GM19328 (cell line): ENCODE measurements around the gene PLA2G4B.

ENCODE experiments used
- ATAC-seq: cut with Tn5 transposase; IDR thresholded peaks from one replicate; pipeline ENCODE4 v1.9.1; 2021; ENCODE audit warnings: mild to moderate bottlenecking, moderate library complexity; ENCODE audit not compliant: unreplicated experiment

Gene PLA2G4B, protein sequence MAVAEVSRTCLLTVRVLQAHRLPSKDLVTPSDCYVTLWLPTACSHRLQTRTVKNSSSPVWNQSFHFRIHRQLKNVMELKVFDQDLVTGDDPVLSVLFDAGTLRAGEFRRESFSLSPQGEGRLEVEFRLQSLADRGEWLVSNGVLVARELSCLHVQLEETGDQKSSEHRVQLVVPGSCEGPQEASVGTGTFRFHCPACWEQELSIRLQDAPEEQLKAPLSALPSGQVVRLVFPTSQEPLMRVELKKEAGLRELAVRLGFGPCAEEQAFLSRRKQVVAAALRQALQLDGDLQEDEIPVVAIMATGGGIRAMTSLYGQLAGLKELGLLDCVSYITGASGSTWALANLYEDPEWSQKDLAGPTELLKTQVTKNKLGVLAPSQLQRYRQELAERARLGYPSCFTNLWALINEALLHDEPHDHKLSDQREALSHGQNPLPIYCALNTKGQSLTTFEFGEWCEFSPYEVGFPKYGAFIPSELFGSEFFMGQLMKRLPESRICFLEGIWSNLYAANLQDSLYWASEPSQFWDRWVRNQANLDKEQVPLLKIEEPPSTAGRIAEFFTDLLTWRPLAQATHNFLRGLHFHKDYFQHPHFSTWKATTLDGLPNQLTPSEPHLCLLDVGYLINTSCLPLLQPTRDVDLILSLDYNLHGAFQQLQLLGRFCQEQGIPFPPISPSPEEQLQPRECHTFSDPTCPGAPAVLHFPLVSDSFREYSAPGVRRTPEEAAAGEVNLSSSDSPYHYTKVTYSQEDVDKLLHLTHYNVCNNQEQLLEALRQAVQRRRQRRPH

DNA sequence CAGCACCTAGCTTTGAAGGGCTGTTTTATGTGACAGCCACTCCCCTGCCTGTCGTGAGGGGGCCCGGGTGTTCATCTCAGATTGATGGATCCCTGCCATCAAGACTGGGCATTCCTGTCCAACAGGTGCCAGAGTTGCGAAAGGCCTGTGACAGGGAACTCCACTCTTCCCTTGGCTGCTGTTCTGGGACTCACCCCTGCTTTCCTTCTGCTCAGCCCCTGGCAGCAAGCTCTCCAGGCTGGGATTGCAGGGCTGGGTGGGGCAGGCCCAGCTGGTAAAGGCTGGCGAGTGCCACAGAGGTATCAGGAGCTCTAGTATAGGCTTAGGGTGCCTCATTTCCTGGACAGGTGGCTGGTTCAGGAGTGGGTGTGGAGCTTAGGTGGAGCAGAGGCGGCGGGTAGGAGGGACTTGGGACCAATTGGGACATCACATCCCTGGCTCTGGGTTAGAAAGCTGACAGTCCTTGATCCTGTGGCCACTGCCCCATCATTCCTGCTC is at the start of gene PLA2G4B:
PLA2G4B (plus strand) TSS at position 448 of the 498 bp plus-strand sequence. CDS start 67 bp downstream, outside the sequence.
- no peak for ATAC-seq

DNA sequence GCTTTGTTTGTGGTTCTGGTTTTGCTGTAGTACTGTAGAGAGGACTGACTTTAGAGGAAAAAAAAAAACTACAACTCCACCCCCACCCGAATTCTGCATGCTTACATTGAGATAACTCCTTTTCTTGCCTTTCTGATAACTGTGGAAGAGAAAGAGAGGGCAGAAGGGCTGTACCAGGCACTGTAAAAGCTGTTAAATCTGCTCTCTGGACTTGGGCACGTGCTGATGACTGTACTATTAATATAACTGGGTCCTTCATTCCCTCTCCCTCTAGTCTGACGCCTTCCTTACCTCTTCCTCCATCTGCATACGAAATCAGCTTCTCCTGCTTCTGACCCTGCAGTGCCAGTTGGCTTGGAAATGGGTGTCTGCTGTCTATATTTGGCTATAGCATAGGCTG is 49.4 kb upstream of the PLA2G4B start:
- ATAC-seq, result no peak

DNA sequence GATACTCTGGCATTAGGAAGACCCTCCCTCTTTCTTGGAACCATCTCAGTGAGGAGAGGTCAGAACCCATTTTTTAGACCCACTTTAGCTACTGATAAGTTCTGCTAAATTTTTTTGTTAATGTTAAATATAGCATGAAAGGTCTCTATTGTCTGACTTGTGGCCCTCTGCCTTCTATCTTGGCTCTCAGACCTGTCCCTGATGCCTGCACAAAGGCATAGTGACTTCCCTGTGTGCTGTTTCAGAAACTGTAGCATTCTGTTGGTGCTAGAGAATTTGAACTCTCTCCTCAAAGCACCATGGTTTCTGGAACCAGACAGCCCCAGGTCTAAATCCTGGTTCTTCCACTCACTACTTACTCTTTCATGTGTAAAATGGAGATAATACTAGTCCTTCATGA is 49.0 kb upstream of the PLA2G4B start:
- ATAC-seq, result no peak

DNA sequence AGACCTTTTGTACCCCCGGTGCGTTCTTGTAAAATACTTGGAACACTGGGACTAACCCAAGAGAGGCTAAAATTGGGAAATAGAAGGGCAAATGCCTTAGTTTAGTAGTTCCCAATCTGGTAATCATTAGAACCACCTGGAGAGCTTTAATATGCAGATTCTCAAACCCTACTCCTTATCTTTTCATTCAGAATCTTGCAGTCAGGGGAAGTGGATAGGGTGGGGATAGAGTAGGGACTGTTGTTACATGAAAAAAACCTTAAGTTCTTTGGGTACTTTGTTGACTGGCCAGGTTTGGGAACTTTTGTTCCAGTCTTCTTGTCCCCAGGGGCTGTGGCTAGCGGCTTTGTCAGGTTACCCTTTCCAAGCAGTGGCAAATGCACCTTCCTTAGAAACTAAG is 48.5 kb upstream of the PLA2G4B start:
- ATAC-seq, result no peak

DNA sequence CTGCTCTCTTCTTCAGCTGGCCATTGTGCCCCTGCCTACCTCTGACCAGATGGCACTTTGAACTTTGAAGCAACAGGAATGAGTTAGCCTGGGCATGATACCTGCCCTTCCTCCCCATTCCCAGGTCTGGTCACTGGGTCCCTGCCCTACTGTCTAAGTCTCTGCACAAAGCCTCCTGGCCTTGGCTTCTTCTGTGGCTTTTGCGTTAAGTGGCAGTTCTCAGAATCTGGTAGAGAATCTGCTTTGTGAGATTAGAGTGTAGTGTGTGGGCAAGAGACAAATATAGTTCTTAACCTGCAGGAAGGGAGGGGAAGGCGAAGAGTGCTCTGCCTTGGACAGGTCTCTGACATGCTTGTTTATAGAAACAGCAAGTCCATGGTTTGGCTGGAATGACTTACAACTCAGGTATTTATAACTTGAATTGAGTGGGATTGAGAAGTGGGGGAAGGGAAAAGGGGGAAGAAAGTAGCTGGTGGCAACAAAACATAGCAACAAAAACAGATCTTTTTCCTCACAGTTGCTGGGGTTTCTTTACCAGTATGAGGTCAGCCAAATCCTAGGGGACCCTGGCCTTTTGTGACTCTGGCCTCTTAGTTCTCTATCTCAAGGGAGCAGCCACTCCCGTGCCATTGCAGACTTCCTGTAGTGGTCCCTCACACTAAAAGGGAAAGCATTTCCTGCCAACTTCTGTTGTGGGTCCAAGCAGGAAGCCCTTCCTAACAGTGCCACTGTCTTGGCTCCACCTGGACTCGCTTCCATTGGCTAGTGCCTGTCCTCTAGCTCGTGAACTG is 47.7 kb upstream of the PLA2G4B start:
- no peak for ATAC-seq

DNA sequence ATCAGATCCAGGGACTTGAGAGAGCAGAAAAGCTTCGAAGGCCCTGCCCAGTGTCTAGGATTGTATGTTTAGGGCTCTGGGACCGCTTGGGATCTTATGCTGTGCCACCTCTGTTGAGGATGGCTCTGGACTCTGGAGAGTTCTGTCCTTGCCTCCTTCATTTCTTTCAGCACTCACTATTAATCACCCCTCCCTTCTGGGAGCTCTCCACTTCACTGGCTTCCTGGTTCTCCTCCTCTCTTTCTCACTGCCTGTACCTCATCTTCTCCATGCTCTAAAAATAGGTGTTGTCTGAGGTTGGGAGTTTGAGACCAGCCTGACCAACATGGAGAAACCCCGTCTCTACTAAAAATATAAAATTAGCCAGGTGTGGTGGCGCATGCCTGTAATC is 47.1 kb upstream of the PLA2G4B start:
- ATAC-seq, result no peak

DNA sequence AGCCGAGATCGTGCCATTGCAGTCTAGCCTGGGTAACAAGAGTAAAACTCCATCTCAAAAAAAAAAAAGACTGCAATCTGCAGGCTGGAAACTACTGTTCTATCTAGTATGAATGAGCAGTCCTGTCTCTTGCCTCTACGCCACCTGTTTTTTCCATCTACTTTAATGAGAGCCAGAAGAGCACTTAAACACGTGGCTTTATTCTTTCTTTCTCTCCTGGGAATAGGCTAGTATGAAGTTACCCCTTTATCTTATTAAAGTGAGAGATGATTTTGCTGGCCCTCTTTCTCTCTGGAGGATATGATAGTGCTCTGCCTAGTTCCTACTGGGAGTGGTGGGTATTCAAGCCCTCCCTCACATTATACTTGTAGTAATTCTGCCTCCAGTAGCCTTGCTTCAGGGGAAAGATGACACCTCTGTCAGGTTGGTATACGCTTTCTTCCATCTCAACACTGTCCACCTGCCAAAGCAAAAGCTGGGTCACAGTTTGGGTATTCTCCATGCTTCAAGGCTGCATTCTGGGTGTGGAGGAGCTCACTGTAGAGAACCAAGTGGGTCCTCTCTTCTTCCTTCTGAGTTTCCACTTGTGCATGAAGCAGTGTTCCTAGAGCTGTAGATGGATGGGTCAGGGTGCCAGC is 46.5 kb upstream of the PLA2G4B start:
- no peak for ATAC-seq

DNA sequence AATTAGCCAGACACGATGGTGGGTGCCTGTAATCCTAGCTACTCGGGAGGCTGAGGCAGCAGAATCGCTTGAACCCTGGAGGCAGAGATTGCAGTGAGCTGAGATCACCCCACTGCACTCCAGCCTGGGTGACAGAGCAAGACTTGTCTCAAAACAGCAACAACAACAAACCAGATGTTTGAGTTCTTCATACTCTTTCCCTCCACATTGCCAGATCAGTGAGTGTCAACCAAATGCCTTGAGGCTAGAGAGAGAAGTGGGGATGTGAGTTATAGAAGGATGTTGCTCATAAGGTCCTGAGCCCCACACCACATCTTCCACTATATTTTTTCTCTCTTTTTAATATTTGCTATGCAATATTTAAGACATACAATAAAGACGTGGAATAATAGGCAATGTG is 44.6 kb upstream of the PLA2G4B start:
- ATAC-seq, result no peak

DNA sequence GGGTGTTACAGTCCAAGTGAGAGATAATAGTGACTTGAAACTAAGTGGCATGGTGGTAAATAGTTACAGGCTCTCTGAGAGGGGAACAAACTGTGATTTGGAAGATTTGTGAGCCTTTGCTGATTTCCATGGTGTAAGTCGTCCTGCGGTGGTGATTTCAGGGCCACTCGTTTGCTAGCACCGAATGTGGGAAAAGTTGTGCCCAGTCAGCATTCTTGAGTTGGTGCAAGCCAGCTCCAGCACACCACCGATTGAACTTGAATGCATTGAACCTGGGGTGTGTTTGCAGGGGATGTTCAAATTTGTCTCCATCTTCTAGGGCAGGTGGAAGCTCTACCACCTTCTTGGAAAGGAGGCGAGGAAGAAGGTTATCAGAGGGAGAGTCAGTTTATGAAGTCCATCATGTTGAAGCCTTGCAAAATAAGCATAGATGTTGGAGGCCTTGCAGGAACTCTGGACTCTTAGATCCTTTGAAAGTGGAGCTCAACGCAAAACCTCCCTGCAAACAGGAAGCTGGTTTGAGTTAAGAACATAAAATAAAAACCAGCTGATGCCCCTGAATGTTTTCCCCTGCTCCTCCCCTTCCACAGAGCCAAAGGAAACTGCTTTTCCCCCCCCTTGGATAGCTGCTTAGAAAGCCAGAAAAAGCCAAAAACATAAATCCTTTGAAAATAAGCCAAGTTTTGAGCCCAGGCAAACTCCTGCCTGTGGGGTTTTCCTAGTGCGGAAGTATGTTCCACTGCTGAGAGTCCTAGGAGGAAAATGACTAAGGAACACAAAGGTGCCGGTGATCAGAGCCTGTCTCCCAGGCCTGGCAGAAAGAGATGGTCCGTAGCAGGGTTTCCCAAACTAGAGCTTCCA is 42.4 kb upstream of the PLA2G4B start:
- no peak for ATAC-seq

DNA sequence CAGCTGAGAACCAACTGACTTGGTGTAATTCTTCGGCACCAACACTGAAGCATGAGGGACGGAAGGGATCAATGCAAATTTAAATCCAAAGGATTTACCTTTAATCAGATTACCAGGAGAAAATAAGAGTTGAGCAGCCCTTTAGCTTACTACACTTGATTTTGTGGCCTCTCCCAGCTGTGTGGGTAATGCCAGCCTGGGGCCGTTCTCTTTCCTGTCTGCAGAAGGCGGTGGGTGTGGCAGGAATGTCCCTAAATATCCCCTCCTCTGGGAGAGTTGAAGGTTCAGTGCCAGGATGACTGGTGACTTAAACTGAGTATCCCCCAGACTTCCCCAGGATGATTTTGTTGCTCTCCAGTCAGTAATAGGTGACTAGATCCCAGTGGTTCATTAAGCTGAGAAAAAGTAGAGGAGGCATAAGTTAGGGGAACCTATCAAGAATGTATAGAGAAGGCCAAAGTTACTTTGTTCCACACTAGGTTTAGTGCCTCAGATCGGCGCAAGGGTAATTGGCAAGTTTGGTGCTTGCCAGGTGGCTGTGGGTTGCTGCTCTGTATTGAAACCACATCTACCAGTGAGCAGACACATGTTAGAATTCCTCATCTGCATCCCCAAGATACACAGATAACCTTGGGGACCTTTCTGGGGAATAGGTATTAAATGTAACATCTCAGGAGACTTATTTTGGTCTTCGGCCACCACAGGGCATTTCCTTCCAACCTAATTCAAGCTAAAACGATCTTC is 41.3 kb upstream of the PLA2G4B start:
- no peak for ATAC-seq

DNA sequence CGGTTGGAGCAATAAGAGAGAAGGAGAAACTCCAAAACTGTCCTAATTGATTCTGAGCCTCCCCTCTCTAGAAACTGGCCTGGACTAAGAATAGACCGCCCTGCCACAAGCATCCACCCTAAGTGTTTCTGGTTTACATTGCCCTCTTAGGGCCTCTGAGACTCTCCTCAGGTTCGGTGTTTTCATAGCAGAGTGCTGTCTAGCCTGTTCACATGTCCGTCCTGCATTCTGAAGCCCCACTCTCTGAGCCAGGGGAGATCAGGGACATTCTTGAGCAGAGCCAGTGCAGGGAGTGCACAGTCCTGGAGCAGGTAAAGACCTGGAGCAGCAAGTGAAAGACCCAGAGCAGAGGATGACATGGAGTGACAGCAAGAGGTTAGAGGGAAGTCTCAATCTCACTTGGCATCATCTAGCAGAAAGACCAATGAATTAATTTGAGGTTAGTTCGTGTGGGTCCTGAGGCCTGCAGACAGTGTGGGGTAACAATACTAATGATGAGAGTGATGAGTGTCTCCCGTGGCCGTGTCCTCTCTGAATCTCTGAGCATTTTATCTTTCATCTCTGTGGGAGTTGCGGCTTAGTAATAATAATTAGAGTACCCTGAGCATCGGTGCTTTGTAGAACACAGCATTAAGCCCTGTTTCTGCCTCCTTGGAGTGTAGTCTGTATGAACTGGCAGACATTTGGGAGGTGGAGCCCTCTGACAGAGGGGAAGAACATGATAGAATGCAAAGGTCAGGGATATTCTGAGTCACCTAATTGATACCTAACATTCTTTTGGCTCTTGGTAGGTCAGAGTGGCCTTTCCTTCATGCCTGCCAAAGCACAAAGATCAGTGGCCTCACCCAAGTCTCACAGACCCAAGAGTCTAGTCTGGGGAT is 39.8 kb upstream of the PLA2G4B start:
- ATAC-seq, result no peak

DNA sequence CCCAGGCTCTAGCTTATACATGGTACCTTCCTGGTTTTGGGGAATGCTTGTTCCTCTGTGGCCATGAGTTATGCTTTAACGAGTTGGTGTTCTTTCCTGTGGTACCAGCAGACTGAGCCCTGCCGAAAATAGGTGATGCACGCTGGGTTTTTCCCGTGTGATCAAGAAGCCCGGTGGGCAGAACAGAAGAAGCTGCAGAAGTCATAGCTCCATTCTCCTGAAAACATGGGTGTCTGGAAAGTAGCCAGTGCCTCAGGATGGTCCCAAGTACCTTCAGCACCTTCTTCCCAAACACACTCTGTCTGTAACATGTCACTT is 39.2 kb upstream of the PLA2G4B start:
- no peak for ATAC-seq

DNA sequence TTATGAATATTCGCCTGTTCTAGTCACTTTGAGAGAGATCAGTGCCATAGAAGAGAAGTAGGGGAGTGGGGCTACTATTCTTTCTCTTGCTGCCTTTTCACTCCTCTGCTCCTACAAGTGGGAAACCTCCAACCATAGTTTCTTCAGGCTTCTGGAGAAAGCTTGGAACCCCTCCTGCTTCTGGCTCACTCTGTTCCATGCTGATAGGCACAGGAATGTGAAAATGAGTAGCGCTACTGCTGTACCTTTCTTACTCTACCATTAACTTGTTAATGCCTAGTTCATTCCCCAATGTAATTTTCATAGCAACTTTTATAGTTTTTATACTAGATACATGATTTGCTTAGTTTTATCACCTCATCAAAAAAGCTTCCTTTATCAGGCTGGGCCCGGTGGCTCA is 37.5 kb upstream of the PLA2G4B start:
- no peak for ATAC-seq

DNA sequence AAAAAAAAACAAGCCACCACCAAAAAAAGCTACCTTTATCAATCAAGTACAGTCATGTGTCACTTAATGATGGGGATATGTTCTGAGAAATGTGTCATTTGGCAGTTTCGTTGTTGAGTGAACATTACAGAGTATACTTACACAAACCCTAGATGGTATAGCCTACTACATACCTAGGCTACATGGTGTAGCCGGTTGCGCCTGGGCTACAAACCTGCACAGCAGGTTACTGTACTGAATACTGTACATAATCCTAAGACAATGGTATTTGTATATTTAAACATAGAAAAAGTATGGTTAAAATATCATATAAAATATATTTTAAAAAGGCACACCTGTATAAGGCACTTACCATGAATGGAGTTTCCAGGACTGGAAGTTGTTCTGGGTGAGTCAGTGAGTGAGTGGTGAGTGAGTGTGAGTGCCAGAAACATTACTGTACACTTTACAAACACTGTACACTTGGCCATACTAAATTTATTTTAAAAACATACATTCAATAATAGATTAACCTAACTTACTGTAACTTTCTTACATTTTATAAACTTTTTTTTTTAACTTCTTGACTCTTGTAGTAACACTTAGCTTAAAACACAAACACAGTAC is 36.7 kb upstream of the PLA2G4B start:
- no peak for ATAC-seq

DNA sequence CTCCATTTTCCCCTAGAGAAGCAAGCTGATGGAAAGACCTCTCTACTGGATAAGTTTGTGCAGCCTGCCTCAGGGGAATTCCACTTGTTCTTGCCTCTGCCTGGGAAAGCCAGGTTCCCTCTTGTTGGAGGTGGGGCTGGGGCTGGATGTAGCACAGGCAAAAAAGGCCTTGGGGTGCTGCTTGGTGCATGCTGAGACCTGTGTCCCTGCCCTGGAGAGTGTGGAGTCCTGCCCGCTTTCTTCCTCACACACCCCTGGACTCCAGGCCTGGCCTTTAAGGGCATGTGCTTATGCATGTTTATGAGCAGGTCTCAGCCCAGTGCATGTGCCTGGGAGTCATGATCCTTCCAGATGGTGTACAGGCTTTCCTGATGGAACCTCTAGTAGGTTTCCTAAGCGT is 34.3 kb upstream of the PLA2G4B start:
- ATAC-seq, result no peak

DNA sequence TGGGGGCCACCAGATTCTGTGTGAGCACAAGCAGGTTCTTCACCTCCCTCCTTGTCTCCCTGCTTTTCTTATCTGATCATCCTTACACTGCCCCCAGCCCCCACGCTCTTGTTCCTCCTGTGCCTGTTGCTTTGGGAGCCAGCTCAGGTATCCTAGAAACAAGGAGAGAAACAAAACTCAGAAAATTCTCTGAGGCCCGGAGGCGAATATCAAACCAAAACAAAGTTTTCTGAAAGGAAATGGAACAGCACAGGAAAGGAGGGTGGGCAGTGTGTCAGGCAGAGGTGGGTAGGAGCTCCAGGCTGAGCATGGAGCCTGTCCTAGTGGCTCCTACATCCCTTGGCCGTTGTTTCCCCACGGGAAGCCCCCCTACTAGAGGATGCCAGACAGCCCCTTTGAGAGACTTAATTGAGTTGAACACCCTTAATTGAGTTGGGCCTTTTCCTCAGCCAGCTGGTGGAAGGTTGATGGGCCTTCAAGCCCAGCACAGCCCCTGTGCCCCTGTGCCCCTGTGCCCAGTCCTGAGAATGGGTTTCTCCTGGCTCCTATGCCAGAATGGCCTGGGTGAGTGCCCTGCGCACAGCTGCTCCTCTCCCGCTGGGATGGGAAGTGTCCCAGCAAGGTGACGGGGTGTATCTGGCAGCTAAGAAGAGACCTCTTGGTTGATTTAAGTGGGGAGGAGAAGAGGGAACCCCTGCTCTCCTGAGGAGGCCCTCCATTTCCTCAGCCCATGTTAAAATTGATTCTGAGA is 33.6 kb upstream of the PLA2G4B start:
- no peak for ATAC-seq

DNA sequence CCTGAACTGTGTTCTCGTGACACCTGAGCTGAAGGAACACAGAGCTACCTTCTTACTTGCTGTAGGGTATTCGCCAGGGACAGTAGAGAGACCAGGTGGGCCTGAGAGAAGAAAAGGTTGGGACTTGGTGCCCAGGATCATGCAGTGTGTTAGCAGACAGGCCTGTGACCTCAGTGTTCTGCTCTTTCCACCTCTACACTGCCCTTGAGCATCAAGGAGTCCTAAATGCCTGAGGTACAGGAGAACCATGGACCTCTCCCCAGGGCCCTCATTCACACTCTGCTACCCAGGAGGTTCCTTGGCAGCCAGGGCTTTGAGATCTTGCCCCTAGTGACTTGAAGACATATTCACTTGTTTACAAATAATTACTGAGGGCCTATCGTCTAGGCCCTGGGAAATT is 32.9 kb upstream of the PLA2G4B start:
- no peak for ATAC-seq
